ENCODE data around the gene CRYL1. TPM values are rescaled to one million over a fixed set of nuclear protein-coding genes. Genes with fewer than 3 reads are reported as not detected.

CRYL1 gene
- total and polyA plus RNA-seq, 2 donors (not counting 1 experiment from before 2014, with no cell fraction given): 6.5 to 15.1 TPM

GRCh38 chr13:20512042-20512683, 13.5 kb downstream of the CRYL1 start:
- H3K4me1 ChIP-seq (ENCODE audit: control insufficient read depth in 2 of 2, insufficient read depth in 2 of 2, low read length in 2 of 2): no peaks in the 10 kb centered on the region
- WGBS (ENCODE audit: insufficient coverage): 57% methylated on average over 7 of the region's 10 CpGs
- peaks cover 0 to 5% of the 10 kb centered on the region in 2 experiments for H3K36me3 ChIP-seq (replicated peaks in 1 of 2; ENCODE audit: control extremely low read depth in 1 of 2, control insufficient read depth in 1 of 2, extremely low read depth in 1 of 2, insufficient read depth in 2 of 2, low read length in 1 of 2)
- no peak overlapping the region for H3K4me2 ChIP-seq (replicated peaks; ENCODE audit: low read depth, low read length, poor library complexity, severe bottlenecking)
- no peaks in the 10 kb centered on the region for H3K79me2 ChIP-seq (ENCODE audit: control insufficient read depth, insufficient read depth, low read length)
- no peak for TF ChIP-seq CTCF (IDR thresholded peaks at IDR 0.05)
- TF ChIP-seq EZH2 (IDR thresholded peaks at IDR 0.05; ENCODE audit: borderline replicate concordance, insufficient read depth, low read depth, low read length, poor library complexity, severe bottlenecking): no peak
- H3K9ac ChIP-seq (ENCODE audit: low read length): no peak overlapping the region
- no peaks in the 10 kb centered on the region for H3K4me1 Mint-ChIP-seq
- ATAC-seq (ENCODE audit: low read depth) (no peak), DNase-seq (no peak)
- intact Hi-C loops (cut with micrococcal nuclease): no loop called here
- no peak overlapping the region for H3K4me3 Mint-ChIP-seq
- no peaks in the 10 kb centered on the region for H4K20me1 ChIP-seq (ENCODE audit: control insufficient read depth, insufficient read depth, low read length, poor library complexity, severe bottlenecking)
- H3K27me3 Mint-ChIP-seq: no peaks in the 10 kb centered on the region
- POLR2A ChIA-PET: no interaction called here
- H2AFZ ChIP-seq (ENCODE audit: insufficient read depth, low read depth, low read length, poor library complexity, severe bottlenecking): no peak overlapping the region
- H3K27ac Mint-ChIP-seq: no peak overlapping the region
- no peaks in the 10 kb centered on the region for H3K9me3 Mint-ChIP-seq (ENCODE audit: insufficient read depth)
- no peaks in the 10 kb centered on the region for H3K27me3 ChIP-seq (replicated peaks in 1 of 4; ENCODE audit: control extremely low read depth in 1 of 4, control insufficient read depth in 3 of 4, insufficient read depth in 4 of 4, low read length in 3 of 4)
- CTCF ChIA-PET: interaction anchor here (1.1 kb wide), 1 partner anchor 316 kb away, joined by 3 read pairs; no protein-coding TSS in a partner anchor
- no peak overlapping the region for H3K4me3 ChIP-seq (ENCODE audit: control extremely low read depth in 1 of 5, extremely low read depth in 1 of 5, insufficient read depth in 1 of 5, low read depth in 2 of 5, low read length in 4 of 5)
- no peak overlapping the region for H3K27ac ChIP-seq (ENCODE audit: low read length in 2 of 2)
- H3K9me3 ChIP-seq (ENCODE audit: control extremely low read depth in 1 of 3, control insufficient read depth in 2 of 3, insufficient read depth in 1 of 3, low read length in 2 of 3): no peaks in the 10 kb centered on the region

GRCh38 chr13:20506696-20507095, 19.0 kb downstream of the CRYL1 start:
- Histone ChIP-seq H3K27ac (ENCODE audit: low read length in 2 of 2) (no peak overlapping the region), H3K9me3 (ENCODE audit: control extremely low read depth in 1 of 3, control insufficient read depth in 2 of 3, insufficient read depth in 1 of 3, low read length in 2 of 3) (no peaks in the 10 kb centered on the region), H2AFZ (ENCODE audit: insufficient read depth, low read depth, low read length, poor library complexity, severe bottlenecking) (no peak overlapping the region), H4K20me1 (ENCODE audit: control insufficient read depth, insufficient read depth, low read length, poor library complexity, severe bottlenecking) (no peaks in the 10 kb centered on the region), H3K79me2 (ENCODE audit: control insufficient read depth, insufficient read depth, low read length) (no peaks in the 10 kb centered on the region), H3K4me2 (replicated peaks; ENCODE audit: low read depth, low read length, poor library complexity, severe bottlenecking) (no peak overlapping the region), H3K9ac (ENCODE audit: low read length) (no peak overlapping the region), H3K27me3 (replicated peaks in 1 of 4; ENCODE audit: control extremely low read depth in 1 of 4, control insufficient read depth in 3 of 4, insufficient read depth in 4 of 4, low read length in 3 of 4) (no peaks in the 10 kb centered on the region), H3K4me1 (ENCODE audit: control insufficient read depth in 2 of 2, insufficient read depth in 2 of 2, low read length in 2 of 2) (no peaks in the 10 kb centered on the region), H3K4me3 (ENCODE audit: control extremely low read depth in 1 of 5, extremely low read depth in 1 of 5, insufficient read depth in 1 of 5, low read depth in 2 of 5, low read length in 4 of 5) (no peak overlapping the region), H3K36me3 (replicated peaks in 1 of 2; ENCODE audit: control extremely low read depth in 1 of 2, control insufficient read depth in 1 of 2, extremely low read depth in 1 of 2, insufficient read depth in 2 of 2, low read length in 1 of 2) (peaks cover 0 to 3% of the 10 kb centered on the region in 2 experiments)
- no peaks in the 10 kb centered on the region for H3K4me1 Mint-ChIP-seq
- ChIA-PET CTCF (interaction anchor here (1.0 to 1.3 kb wide), 2 partner anchors 11 to 12 kb away, joined by 3 to 4 read pairs; no protein-coding TSS in a partner anchor), POLR2A (no interaction called here)
- no peak overlapping the region for H3K27ac Mint-ChIP-seq
- H3K27me3 Mint-ChIP-seq: no peaks in the 10 kb centered on the region
- no peak for TF ChIP-seq EZH2 (IDR thresholded peaks at IDR 0.05; ENCODE audit: borderline replicate concordance, insufficient read depth, low read depth, low read length, poor library complexity, severe bottlenecking)
- TF ChIP-seq CTCF (IDR thresholded peaks at IDR 0.05): no peak
- no peaks in the 10 kb centered on the region for H3K9me3 Mint-ChIP-seq (ENCODE audit: insufficient read depth)
- no peak for ATAC-seq (ENCODE audit: low read depth)
- WGBS (ENCODE audit: insufficient coverage): 100% methylated on average over 1 of the region's 4 CpGs
- DNase-seq: no peak
- no peak overlapping the region for H3K4me3 Mint-ChIP-seq
- intact Hi-C loops (cut with micrococcal nuclease): no loop called here
